ENCODE data around the gene DSTN. TPM values are rescaled to one million over a fixed set of nuclear protein-coding genes. Genes with fewer than 3 reads are reported as not detected.

DSTN gene
- total RNA-seq, 2 donors from 2014 or later = 1,245 to 1,338 TPM

DNA sequence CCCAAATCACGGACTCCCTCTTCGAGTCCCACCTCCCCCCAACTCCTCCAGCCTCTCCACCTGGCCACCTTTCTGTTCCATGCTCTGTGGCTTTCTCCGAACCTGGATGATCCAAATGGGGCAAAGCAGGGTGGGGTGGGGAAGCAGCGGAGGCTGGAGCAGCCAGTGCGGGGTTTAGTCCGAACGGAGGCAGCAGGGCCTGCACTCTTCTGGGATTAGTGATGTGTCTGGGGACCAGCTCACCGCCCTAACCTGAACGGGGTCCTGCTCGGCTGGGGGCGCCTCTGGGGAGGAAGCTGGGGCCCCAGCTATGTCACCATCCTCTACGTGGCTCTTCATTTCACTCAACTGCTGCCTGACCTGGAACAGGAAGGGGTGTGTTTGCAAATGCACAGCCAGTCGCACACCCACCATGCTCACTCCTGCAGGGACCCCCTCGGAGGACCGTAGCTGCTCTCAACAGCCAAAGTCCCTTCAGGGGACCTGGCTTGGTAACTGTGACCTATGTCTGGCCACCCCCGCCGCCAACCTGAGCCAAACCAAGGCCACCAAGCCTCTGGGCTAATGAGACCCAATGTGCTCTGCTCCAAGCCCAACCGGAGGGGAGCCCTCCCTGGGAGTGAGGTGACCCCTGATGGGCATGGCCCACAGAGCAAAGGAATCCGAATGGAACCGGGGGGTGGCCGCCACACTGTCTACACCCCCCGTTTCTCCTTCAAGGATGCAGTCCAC lies 46.8 kb downstream of the DSTN start:
- peak; percentile 78 for DNase-seq (ENCODE audit: low spot score)
- intact Hi-C loops (cut with DNase I) = loop anchor here (1.0 to 5.0 kb wide), 3 partner anchors 79 to 112 kb away; no protein-coding TSS in a partner anchor

DNA sequence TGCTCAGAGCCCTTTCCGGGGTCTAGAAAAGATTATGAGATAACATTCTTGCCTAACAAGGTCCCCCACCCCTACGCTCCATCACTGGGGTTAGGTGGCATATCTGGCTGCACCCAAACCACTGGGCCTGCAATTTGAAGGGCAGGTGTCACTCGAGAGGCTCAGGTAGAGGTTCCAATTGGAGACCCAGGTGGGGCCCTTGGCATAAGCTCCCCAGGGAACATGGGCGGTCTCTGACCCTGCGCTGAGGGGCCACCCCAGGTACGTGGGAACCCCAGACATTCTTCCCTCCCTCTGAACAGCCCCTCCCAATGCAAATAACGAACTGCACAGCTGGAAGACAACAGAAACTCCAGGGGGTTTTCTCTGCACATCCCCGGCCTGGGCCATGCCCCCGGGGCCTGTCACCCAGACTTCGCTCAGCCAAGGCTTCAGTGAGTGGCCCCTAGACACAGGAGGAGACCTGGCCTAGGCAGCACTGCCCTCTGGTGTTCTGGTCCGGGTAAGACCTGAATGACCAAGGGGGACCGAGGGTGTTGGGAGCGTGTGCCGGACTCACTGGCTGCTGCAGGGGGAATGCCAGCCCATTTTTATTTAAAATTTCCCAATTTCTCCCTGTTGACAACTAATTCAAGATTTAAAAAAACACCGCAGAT lies 47.5 kb downstream of the DSTN start:
- intact Hi-C loops (cut with DNase I) = loop anchor here (1.0 to 5.0 kb wide), 3 partner anchors 80 to 113 kb away; no protein-coding TSS in a partner anchor
- peak; percentile 86 for DNase-seq (ENCODE audit: low spot score)

DNA sequence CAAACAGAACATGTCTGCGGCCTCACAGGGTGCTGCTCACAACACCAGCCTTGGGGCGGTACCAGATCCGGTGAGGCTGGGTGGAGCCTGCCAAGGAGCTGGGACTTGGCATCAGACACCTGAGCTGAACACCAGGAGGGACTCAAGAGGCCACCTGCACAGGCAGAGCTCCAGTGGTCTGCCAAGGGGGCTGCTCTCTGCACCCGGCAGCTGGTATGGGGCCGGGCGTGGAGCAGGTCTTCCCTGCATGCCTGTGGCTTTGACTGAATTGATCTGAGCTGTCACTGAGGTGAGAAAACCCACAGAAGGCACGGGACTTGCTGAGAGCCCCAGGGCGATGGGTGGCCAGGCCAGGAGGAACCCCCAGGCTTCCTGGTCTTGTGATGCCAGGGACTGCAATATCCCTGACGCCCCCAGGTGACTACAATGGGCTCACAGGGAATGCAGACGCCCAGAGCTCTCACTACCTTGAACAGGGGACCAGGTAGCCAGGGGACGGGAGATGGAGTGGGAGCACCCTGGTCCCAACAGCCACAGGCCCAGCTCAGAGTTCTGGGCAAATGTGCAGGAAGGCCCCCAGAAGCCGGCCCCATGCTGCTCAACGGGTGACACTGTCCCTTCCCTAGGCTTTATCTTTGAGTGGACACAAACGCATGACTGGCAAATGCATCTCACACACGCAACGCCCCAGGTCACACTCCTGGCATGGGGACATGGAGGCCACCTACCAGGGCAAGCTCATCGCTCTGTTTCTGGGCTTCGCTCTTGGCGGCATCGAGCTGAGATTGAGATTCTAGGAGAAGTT lies 48.2 kb downstream of the DSTN start:
- DNase-seq (ENCODE audit: low spot score) = peak; percentile 77
- intact Hi-C loops (cut with DNase I) = loop anchor here (1.0 to 5.0 kb wide), 4 partner anchors 81 to 114 kb away; no protein-coding TSS in a partner anchor

DNA sequence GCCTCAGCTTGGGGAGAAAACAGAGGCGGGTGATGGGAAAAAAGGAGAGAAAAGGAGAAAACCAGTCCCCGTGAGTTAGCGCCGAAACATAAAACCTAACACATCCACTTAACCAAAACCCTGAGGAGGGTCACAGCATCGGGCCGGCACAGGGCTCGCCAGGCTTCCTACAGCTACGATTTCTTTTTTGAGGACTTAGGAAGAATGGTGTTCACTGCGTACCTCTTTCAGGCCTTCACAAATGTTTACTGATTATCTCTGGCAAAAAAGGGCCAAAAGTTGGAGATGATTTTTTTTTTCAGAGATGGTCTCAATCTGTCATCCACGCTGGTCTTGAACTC lies 48.8 kb downstream of the DSTN start:
- DNase-seq (ENCODE audit: low spot score) = no peak
- intact Hi-C loops (cut with DNase I) = loop anchor here (2.0 to 5.0 kb wide), 2 partner anchors 81 to 114 kb away; no protein-coding TSS in a partner anchor

DNA sequence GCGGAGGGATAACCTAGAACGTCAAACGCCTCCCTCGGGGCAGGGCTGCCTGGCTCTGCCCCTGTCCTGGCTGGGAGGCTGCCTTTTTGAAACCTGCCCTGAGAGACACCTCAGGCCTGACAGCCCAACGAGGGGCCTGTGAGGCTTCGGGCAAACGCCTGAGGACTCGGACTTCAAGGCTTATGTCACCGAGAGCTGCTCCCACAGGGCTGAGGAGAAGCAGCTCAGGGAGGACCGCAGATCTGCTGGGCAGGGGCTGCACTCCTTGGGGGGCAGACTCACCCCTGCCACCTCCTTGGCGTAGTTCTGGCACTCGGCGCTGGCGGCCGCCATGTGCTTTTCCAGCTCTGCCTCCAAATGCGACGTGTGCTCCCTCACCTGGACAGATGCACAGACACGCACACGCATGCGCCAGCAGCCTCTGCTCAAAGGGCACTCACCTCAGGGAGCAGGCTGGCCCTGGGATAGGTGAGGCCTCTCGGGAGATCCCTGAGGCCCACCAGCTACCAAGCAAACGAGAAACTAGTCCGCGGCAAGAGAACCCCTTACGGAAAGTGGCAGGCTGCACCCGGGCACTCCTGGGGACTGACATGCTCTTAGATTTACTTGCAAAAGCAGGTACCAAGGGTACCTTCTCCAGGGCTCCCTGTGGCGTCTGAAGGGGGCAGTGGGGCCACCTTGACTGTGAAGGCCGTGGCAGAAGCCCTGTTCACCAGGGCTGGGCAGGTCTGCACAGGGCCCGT lies 49.6 kb downstream of the DSTN start:
- intact Hi-C loops (cut with DNase I) = loop anchor here (2.0 to 5.0 kb wide), 2 partner anchors 82 to 115 kb away; no protein-coding TSS in a partner anchor
- peak; percentile 56 for DNase-seq (ENCODE audit: low spot score)

DNA sequence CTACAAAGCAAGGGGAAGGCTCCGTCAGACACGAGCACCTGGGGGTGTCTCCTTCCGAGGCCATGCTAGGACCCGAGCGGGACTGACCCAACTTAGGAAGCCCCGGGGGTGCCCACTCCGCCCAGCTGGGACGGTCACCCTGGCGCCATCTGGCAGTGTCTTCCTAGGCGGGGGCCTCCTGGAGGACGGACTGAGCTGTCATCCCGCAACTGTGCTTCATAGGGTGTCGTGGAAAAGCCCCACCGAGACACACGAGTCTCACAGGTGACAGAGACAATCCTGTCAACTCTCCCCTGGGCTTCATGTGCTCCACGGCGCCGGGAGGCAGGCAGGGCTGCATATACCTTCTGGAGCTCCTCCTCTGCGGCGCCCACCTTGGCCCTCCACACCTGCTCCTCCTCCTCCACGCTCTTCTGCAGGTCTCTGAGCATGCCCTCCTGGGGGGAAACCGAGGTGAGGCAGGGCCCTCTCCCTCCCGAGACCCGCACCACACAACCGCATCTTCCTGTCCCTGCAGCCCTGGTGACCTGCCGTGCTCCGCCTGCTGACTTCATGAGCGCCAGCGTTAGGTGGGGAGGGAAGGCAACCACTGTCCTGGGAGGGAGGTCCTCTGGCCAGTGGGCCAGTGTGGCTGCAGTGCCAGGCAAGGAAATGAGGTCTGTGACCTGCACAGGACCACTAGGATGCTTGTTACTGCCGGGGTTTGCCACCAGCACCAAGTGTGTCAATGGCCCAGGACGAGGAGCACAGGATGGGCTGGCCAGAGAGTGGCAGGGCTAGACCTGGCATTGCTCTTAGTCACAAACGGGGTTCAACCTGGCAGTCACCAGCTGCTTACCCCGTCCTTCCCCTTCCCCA lies 50.7 kb downstream of the DSTN start:
- DNase-seq (ENCODE audit: low spot score) = peak; percentile 68
- intact Hi-C loops (cut with DNase I) = no loop called here

DNA sequence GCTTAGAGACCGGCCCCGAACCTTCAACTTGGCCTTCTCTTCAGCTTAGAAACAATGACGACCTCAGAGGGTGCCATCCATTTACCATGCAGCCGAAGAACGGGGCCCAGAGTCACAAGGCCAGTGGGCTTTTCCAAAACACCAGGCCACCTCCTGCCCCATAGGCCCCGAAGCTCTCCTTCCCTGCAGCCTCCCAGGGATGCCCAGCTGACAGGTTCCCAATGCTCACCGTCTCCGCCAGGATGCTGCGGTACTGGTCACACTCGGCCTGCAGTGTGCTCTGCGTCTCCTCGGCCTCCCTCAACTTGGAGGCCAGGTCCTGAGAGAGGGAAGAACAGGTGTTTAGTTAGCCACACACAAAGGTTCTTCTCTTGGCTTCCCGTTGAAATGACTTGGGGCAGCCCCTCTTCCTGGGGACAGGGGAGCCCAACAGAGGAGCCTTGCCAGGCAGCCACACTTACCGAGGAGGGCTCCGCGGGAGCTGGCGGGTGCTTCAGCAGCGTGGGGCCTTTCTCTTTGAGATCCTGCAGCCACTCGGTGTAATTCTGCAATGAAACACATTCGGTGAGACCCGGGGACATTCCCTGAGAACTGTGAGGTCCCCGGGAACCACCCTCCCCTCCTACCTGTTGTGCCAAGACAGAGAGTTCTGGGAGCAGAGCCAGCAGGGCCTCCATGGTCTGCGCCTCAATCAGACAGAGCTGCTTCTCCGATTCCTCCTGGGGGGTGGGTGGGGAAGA lies 51.5 kb downstream of the DSTN start:
- DNase-seq (ENCODE audit: low spot score) = peak; percentile 74
- intact Hi-C loops (cut with DNase I) = no loop called here

DNA sequence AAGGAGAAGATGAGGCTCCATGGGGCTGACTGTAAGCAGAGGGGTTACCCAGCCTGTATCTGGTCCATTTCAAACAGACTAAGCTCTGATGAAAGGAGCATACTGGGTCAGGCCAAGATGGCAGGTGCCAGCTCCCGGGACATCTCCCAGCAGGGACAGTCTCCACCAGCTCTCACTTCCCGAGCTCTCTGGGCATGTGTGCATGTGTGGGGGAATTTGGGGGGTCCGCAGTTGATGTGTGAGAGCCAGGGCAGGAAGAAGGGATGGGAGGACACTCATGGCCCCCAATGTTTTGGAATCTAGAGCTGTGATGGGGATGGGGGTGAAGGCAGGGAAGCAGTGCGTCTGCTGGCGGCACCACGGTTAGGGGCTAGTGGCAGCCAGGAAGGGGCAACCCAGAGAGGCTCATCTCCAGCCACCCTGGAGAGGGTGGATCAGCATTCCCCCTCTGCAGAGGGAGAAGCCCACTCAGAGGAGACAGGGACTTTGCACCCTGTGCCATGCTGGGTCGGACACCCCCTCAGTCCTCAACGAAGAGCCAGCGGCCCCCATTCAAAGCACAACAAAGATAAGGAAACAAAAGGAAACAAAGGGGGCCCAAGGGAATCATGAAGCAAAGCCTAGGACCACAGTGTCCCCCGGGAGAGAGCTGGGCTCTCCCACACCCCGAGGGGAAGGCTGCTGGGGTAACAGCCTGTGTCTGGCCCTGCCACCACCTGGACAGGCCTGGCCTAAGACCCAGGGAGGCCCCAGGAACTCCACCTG lies 52.4 kb downstream of the DSTN start:
- DNase-seq (ENCODE audit: low spot score) = peak; percentile 52
- intact Hi-C loops (cut with DNase I) = no loop called here

DNA sequence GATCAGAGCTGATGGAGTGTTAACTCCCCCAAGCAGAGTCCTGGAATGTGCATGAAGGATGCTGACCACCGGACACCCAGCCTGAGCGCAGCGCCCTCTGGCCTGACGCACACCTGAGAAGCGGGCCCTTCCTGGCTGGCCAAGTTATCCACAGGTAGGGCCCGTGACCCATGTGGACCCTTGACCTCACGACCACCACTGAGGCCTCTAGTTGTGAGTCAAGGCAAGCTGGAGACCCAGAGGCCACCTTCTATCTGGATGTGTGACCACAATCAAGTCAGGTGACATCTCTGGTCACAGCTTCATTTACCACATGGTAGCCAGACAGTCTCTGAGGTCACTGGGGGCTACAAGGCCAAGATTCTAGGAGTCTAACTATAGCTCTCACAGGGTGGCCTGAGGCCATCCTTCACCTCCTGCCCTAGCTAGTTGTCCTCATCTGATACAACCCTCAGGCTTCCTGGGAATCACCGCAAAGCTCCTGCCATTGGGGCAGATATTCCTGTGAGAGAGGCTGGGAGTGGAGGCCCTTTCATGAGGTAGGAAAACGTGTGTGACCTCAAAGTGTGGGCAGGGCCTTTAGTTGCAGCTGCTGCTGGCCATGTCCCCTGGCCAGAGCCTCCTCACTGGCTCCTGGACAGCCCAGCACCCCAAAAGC lies 53.1 kb downstream of the DSTN start:
- intact Hi-C loops (cut with DNase I) = no loop called here
- no peak for DNase-seq (ENCODE audit: low spot score)

DNA sequence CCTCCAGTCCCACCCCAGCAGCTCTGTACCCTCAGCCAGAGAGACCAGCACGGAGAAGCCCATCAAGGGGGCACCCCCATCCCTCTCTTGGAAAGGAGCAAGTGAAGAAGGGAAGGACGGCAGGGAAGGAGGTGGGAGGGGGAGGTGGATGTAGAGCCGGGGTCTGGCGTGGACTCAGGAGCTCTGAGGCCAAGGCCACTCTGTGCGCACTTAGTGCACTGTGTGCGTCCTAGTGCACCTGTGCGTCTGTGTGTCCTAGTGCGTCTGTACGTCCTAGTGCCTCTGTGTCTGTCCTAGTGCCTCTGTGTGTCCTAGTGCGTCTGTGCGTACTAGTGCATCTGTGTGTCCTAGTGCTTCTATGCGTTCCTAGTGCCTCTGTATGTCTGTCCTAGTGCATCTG lies 54.2 kb downstream of the DSTN start:
- intact Hi-C loops (cut with DNase I) = no loop called here
- DNase-seq (ENCODE audit: low spot score) = peak; percentile 64

DNA sequence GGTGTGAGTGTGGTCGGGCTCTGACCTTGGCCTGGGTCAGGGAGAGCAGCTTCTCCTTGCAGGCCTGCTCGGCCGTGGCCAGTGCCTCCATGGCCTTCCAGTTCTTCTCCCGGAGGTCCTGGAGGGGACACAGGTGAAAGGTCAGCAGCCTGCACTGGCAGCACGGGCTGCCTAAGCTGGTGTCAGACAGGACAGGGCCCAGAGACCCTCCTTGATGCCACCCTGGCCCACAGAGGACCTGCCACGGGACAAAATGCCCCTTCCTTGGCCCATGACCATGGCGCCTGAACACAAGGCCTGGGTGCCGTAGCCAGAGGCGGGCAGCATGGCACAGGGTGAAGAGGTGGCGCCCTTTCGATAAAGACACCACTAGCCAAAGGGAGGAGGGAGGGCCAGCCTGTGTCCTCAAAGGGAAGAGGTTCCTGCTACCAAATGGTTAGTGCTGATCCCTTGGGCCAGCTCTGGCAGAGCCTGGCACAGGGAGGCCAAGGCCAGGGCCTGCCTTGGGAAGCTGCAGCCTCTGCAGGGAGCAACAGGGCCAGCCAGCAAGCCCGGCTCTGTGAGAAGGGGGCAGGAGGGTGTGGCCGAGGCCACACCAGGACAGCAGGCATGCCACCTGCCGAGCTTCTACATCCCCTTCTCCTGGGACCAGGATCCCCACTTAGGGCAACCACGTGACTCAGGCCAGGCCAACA lies 54.8 kb downstream of the DSTN start:
- peak; percentile 64 for DNase-seq (ENCODE audit: low spot score)

DNA sequence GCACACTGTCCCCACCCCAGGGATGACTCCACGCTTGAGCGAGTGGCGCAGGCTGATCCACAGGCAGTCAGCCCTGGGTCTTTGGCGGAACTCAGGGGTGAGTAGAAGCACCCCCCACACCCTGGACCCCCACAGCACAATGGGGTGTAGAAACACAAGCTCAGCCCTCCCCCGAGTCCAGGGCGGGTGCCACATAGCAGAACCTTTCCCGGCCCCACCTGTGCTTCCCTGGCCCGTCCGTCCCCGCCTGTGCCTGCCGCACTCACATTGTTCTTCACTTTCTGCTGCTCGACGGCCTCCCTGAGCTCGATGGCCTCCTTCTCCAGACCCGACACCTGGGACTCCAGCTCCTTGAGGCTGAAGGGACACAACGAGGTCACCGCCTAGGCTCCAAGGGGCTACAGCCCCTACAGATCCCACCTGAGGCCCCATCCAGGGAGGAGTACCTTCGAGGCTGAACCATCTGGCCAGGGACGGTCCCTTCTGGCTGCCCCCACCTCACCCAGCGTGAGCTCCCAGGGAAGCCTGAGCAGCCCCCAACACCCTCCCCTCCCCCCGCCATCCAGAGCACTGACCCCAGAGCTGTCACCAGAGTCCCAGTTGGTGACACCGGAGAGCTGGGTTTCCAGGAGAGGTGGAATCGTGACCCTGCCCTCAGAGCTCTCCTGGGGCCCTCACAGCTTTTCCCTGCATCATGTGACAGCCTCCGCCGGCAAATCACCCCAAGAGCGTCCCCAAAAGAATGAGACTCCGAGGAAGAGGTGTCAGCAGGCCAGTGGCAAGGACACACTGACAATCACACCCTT lies 55.6 kb downstream of the DSTN start:
- peak; percentile 63 for DNase-seq (ENCODE audit: low spot score)
- intact Hi-C loops (cut with DNase I) = no loop called here

More for the DNA sequence above, 54.8 kb downstream of the DSTN start:
- intact Hi-C loops (cut with DNase I) = no loop called here

DNA sequence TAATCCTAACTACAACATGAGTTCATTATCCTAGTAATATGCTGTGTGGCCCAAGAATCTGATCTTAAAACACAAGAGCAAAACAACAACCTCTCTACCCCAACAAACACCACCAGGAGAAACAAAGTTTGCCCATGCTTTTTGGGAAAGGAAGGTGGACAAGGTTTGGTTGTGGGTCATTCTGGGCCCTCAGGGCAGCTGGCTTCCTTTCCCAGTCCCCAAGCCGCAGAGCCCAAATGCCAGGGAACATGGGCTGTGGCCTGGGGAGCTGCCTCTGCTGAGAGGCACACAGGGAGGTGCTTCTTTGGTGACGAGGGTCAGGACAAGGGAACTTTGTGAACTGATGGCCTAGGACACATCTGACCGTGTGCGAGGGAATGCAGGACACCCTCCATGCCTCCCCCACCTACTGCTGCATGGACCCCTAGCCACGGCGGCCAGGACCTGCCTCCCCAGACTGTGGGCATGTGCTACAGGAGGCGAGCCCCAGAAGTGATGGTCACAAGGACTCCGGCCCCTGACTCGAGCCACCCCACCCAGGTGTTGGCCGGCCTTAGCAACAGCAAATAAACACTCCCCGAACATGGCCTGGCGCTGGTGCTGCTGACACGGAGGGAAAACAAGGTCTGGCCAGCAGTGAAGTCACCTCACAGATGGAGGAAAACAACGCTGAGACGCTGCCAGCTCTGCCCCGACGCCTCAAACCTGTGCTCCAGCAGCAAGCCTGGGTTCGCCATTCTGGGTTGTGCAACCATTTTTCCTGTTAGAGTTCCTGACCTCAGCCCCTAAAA lies 56.5 kb downstream of the DSTN start:
- DNase-seq (ENCODE audit: low spot score) = peak; percentile 84
- intact Hi-C loops (cut with DNase I) = no loop called here

All from posterior vena cava (tissue), 2 donors.